Measurements from ENCODE around the gene SLC37A1. TPM values are rescaled to one million over a fixed set of nuclear protein-coding genes. Genes with fewer than 3 reads are reported as not detected.

Gene SLC37A1
- total and polyA plus RNA-seq, 4 donors = 2.0 to 7.2 (median 4.3) TPM

DNA sequence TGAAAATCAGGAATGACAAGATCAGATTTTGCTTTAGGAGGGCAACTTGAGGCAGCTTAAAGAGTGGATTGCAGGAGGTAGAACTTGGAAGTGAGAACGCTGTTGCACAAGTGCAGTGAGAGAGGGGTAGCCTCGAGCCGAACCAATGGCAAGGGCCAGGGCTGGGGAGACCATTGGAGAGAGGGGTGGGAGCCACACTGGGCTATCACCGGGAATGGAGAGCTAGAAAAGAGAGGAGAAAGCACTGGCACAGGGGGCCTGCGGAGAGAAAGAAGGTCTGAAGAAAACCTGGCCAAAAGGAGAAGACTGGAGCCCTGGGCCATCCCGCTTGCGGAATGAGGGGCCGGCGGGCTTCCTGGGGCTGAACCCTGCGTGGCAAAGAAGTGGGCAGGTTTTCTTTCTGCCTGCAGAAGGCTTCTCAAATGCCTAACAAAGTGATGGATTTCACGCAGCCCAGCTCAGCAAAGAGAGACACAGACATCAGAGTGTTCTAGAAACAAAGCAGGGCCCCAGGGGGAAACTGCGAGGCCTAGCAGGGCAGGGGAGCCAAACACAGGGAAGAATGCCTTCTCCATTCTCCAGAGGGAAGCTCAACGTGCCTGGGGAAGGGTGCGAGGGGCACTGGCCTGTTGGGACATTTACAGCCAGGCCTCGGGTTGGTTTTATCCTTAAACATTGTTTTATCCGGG, 1.2 kb upstream of the SLC37A1 start:
- Histone ChIP-seq H3K4me3 (ENCODE audit: low read depth in 1 of 3, low read length in 3 of 3) (no peak overlapping the region), H3K4me1 (ENCODE audit: control insufficient read depth in 4 of 4, insufficient read depth in 4 of 4, low read length in 3 of 4) (peaks cover 0 to 17% (median 7%) of the 10 kb centered on the region in 4 donors), H3K9ac (ENCODE audit: low read depth in 1 of 2, low read length in 2 of 2) (no peak overlapping the region), H3K9me3 (ENCODE audit: control insufficient read depth in 4 of 4, low read length in 3 of 4) (no peaks in the 10 kb centered on the region), H3K27ac (ENCODE audit: low read depth in 1 of 2, low read length in 2 of 2) (no peak overlapping the region), H3K27me3 (ENCODE audit: control insufficient read depth in 4 of 4, insufficient read depth in 4 of 4, low read length in 3 of 4) (no peaks in the 10 kb centered on the region), H3K36me3 (ENCODE audit: control insufficient read depth in 4 of 4, insufficient read depth in 3 of 4, low read depth in 1 of 4, low read length in 3 of 4) (no peaks in the 10 kb centered on the region)
- DNase-seq (ENCODE audit: low spot score) = no peak
- 96% methylated on average over 16 of the region's 16 CpGs for WGBS
- TF ChIP-seq, protein P1, sequence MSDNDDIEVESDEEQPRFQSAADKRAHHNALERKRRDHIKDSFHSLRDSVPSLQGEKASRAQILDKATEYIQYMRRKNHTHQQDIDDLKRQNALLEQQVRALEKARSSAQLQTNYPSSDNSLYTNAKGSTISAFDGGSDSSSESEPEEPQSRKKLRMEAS (IDR thresholded peaks at IDR 0.05) = no peak
- TF ChIP-seq, protein P2, sequence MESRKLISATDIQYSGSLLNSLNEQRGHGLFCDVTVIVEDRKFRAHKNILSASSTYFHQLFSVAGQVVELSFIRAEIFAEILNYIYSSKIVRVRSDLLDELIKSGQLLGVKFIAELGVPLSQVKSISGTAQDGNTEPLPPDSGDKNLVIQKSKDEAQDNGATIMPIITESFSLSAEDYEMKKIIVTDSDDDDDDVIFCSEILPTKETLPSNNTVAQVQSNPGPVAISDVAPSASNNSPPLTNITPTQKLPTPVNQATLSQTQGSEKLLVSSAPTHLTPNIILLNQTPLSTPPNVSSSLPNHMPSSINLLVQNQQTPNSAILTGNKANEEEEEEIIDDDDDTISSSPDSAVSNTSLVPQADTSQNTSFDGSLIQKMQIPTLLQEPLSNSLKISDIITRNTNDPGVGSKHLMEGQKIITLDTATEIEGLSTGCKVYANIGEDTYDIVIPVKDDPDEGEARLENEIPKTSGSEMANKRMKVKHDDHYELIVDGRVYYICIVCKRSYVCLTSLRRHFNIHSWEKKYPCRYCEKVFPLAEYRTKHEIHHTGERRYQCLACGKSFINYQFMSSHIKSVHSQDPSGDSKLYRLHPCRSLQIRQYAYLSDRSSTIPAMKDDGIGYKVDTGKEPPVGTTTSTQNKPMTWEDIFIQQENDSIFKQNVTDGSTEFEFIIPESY (IDR thresholded peaks at IDR 0.05) = no peak
- TF ChIP-seq, protein P3, sequence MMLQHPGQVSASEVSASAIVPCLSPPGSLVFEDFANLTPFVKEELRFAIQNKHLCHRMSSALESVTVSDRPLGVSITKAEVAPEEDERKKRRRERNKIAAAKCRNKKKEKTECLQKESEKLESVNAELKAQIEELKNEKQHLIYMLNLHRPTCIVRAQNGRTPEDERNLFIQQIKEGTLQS (IDR thresholded peaks at IDR 0.05) = no peak
- TF ChIP-seq, protein P4, sequence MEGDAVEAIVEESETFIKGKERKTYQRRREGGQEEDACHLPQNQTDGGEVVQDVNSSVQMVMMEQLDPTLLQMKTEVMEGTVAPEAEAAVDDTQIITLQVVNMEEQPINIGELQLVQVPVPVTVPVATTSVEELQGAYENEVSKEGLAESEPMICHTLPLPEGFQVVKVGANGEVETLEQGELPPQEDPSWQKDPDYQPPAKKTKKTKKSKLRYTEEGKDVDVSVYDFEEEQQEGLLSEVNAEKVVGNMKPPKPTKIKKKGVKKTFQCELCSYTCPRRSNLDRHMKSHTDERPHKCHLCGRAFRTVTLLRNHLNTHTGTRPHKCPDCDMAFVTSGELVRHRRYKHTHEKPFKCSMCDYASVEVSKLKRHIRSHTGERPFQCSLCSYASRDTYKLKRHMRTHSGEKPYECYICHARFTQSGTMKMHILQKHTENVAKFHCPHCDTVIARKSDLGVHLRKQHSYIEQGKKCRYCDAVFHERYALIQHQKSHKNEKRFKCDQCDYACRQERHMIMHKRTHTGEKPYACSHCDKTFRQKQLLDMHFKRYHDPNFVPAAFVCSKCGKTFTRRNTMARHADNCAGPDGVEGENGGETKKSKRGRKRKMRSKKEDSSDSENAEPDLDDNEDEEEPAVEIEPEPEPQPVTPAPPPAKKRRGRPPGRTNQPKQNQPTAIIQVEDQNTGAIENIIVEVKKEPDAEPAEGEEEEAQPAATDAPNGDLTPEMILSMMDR (IDR thresholded peaks at IDR 0.05; ENCODE audit: low read depth, low read length, missing input control) = no peak
- TF ChIP-seq HNF4G (IDR thresholded peaks at IDR 0.05) = no peak
- TF ChIP-seq RAD21 (IDR thresholded peaks at IDR 0.05) = no peak
- no peak for TF ChIP-seq FOXA1 (IDR thresholded peaks at IDR 0.05)
- no peak for TF ChIP-seq NR2F2 (IDR thresholded peaks at IDR 0.05)
- TF ChIP-seq, protein P5, sequence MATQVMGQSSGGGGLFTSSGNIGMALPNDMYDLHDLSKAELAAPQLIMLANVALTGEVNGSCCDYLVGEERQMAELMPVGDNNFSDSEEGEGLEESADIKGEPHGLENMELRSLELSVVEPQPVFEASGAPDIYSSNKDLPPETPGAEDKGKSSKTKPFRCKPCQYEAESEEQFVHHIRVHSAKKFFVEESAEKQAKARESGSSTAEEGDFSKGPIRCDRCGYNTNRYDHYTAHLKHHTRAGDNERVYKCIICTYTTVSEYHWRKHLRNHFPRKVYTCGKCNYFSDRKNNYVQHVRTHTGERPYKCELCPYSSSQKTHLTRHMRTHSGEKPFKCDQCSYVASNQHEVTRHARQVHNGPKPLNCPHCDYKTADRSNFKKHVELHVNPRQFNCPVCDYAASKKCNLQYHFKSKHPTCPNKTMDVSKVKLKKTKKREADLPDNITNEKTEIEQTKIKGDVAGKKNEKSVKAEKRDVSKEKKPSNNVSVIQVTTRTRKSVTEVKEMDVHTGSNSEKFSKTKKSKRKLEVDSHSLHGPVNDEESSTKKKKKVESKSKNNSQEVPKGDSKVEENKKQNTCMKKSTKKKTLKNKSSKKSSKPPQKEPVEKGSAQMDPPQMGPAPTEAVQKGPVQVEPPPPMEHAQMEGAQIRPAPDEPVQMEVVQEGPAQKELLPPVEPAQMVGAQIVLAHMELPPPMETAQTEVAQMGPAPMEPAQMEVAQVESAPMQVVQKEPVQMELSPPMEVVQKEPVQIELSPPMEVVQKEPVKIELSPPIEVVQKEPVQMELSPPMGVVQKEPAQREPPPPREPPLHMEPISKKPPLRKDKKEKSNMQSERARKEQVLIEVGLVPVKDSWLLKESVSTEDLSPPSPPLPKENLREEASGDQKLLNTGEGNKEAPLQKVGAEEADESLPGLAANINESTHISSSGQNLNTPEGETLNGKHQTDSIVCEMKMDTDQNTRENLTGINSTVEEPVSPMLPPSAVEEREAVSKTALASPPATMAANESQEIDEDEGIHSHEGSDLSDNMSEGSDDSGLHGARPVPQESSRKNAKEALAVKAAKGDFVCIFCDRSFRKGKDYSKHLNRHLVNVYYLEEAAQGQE (IDR thresholded peaks at IDR 0.05) = no peak
- TF ChIP-seq HNF4A (conservative IDR thresholded peaks at IDR 0.05) = no peak
- no peak for TF ChIP-seq YY1 (IDR thresholded peaks at IDR 0.05)
- no peak for TF ChIP-seq SP1 (IDR thresholded peaks at IDR 0.05)
- no peak for TF ChIP-seq TAF1 (conservative IDR thresholded peaks at IDR 0.05)
- TF ChIP-seq RXRA (IDR thresholded peaks at IDR 0.05) = no peak

Data from liver (tissue), 9 donors.